NCI-H748 (cell line): Measurements from ENCODE around the gene DDX10.

Experiments used
- DNase-seq: peaks from one replicate; lab custom pipeline; 2025; ENCODE audit not compliant: unreplicated experiment; lab: John Stamatoyannopoulos, UW

Gene DDX10

GRCh38 chr11:108897916-108898315 lies 233.0 kb downstream of the DDX10 start:
- DNase-seq, result no peak

- no peak for DNase-seq
Measured at GRCh38 chr11:108901359-108901758, 236.5 kb downstream of the DDX10 start.

GRCh38 chr11:108902027-108902469 lies 237.2 kb downstream of the DDX10 start:
- DNase-seq, result no peak

- DNase-seq, result no peak
Measured at GRCh38 chr11:108904480-108904879, 239.6 kb downstream of the DDX10 start.

GRCh38 chr11:108906329-108906728 lies 241.5 kb downstream of the DDX10 start:
- no peak for DNase-seq

- DNase-seq, result no peak
Measured at GRCh38 chr11:108906826-108907225, 242.0 kb downstream of the DDX10 start.

- no peak for DNase-seq
Measured at GRCh38 chr11:108909041-108909440, 244.2 kb downstream of the DDX10 start.

- no peak for DNase-seq
Measured at GRCh38 chr11:108909921-108910320, 245.1 kb downstream of the DDX10 start.

GRCh38 chr11:108912581-108912980 lies 247.7 kb downstream of the DDX10 start:
- DNase-seq, result no peak

GRCh38 chr11:108913204-108913603 lies 248.3 kb downstream of the DDX10 start:
- no peak for DNase-seq

- no peak for DNase-seq
Measured at GRCh38 chr11:108914211-108914610, 249.3 kb downstream of the DDX10 start.

- DNase-seq, result no peak
Measured at GRCh38 chr11:108914981-108915380, 250.1 kb downstream of the DDX10 start.

- no peak for DNase-seq
Measured at GRCh38 chr11:108915666-108916065, 250.8 kb downstream of the DDX10 start.

- DNase-seq, result no peak
Measured at GRCh38 chr11:108916290-108916689, 251.4 kb downstream of the DDX10 start.

- no peak for DNase-seq
Measured at GRCh38 chr11:108916935-108917334, 252.1 kb downstream of the DDX10 start.

- DNase-seq, result no peak
Measured at GRCh38 chr11:108921211-108921610, 256.3 kb downstream of the DDX10 start.

GRCh38 chr11:108922241-108922640 lies 257.4 kb downstream of the DDX10 start:
- DNase-seq, result no peak

GRCh38 chr11:108923413-108923812 lies 258.5 kb downstream of the DDX10 start:
- no peak for DNase-seq

GRCh38 chr11:108926171-108926840 lies 261.4 kb downstream of the DDX10 start:
- DNase-seq, result no peak

GRCh38 chr11:108926841-108927577 lies 262.1 kb downstream of the DDX10 start:
- no peak for DNase-seq

- DNase-seq, result peak; percentile 16
Measured at GRCh38 chr11:108927791-108928545, 263.1 kb downstream of the DDX10 start.

GRCh38 chr11:108929241-108929640 lies 264.4 kb downstream of the DDX10 start:
- no peak for DNase-seq
